ENCODE measurements around the gene CDKN2C. TPM values are rescaled to one million over a fixed set of nuclear protein-coding genes. Genes with fewer than 3 reads are reported as not detected.

The CDKN2C gene
- total RNA-seq, 1 experiment from 2014 or later, result 49.2 TPM

DNA sequence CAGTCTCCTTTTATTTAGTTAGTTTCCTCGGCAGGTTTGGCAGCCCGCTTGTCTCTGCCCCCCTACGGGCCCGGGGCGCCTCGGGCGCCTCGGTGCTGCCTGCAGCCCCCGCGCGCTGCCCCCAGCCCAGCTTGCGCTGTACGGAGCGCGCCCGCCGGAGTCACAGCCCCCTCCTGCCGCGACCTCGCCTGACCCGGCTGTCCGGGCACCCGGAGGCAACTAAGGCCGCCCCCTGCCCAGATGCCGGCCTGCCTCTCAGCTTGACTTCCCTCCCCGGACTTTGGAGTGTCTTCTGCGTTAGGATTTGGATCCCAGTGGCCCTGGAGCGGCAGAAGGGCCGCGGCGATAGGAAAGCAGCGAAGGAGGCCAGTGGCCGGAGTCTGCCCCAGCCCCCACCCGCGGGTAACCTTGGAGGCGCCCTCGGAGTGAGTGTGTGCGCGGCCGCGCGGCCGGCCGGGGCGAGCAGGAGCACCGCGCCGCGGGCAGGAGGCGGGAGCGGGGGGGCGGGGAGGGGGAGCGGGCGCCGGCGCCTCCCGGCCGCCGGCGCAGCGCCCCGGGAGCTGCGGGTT, 7.6 kb downstream of the CDKN2C start:
- Histone ChIP-seq H3K79me2 (ENCODE audit: low read length) (peaks cover 86% of the 10 kb centered on the region), H3K9me2 (replicated peaks; ENCODE audit: low read length) (no peaks in the 10 kb centered on the region), H4K20me1 (ENCODE audit: low read length) (no peaks in the 10 kb centered on the region), H3K27ac (ENCODE audit: low read length) (peak overlapping the region; percentile 62), H3K9ac (ENCODE audit: low read length) (peak overlapping the region; percentile 87), H3K4me1 (ENCODE audit: insufficient read depth, low read length) (peaks cover 48% of the 10 kb centered on the region), H3K4me3 (ENCODE audit: low read length) (peak overlapping the region; percentile 85), H3K4me2 (ENCODE audit: low read length) (peak overlapping the region; percentile 90), H3K36me3 (ENCODE audit: low read depth, low read length) (no peaks in the 10 kb centered on the region), H2AFZ (ENCODE audit: low read length) (peak overlapping the region; percentile 72), H3K27me3 (ENCODE audit: low read length) (no peaks in the 10 kb centered on the region), H3F3A (ENCODE audit: low read length, unreplicated experiment) (no peaks in the 10 kb centered on the region), H3K9me3 (ENCODE audit: low read length) (no peaks in the 10 kb centered on the region)
- ChIA-PET POLR2A (ENCODE audit: unreplicated experiment) (interaction anchor here (2.0 kb wide), 1 partner anchor 8 kb away, joined by 9 read pairs; the partner anchor contains the start of gene CDKN2C), CTCF (no interaction called here)
- DNase-seq, result peak; percentile 47
- no TSS peak for BruUV-seq (replicated peaks)
- TF ChIP-seq, protein P1, sequence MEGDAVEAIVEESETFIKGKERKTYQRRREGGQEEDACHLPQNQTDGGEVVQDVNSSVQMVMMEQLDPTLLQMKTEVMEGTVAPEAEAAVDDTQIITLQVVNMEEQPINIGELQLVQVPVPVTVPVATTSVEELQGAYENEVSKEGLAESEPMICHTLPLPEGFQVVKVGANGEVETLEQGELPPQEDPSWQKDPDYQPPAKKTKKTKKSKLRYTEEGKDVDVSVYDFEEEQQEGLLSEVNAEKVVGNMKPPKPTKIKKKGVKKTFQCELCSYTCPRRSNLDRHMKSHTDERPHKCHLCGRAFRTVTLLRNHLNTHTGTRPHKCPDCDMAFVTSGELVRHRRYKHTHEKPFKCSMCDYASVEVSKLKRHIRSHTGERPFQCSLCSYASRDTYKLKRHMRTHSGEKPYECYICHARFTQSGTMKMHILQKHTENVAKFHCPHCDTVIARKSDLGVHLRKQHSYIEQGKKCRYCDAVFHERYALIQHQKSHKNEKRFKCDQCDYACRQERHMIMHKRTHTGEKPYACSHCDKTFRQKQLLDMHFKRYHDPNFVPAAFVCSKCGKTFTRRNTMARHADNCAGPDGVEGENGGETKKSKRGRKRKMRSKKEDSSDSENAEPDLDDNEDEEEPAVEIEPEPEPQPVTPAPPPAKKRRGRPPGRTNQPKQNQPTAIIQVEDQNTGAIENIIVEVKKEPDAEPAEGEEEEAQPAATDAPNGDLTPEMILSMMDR (conservative IDR thresholded peaks at IDR 0.05; ENCODE audit: low read depth, low read length), result no peak
- TF ChIP-seq EZH2phosphoT487 (IDR thresholded peaks at IDR 0.05; ENCODE audit: borderline replicate concordance, low read length), result no peak
- TF ChIP-seq EZH2 (IDR thresholded peaks at IDR 0.05; ENCODE audit: low read length, unreplicated experiment), result no peak
- peak; percentile 46 for ATAC-seq
- intact Hi-C loops (cut with micrococcal nuclease), result loop anchor here (2.0 kb wide), 2 partner anchors 85 to 211 kb away; no protein-coding TSS in a partner anchor

DNA sequence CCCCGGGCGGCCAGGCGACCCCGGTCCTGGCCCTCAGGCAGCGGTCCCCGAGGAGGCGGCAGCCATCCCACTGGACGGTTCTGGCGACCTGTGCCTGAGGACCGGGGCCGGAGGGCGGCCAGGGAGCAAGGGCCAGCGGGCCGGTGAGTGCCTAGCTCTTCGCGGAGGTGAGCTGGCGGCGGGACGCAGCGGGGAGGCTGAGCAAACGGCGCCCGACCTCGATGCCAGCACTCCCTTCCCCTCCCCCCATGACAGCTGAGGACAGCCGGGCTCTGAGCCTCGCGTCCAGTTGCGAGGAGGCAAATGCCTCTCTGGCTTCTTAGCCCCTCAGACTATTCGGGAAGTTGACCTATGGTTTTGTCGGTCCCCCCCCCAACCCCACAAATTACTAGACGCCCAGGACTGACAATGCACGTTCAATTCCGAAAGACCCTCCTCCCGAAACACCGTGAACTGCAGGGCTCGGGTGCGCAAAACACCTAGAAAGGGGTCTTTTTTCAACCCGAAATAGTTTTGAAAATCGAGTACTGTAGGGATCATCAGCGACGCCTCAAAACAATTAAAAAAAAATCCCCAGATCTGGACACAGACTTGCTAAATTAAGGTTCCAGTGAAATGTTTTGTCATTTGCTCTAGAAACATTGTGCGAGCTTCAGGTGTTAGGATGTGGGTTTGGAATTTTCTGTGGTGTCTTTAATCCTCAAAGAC, 8.3 kb downstream of the CDKN2C start:
- peak overlapping the region; percentile 49 for H3K27ac ChIP-seq (ENCODE audit: low read length)
- H3K79me2 ChIP-seq (ENCODE audit: low read length), result peaks cover 82% of the 10 kb centered on the region
- no peaks in the 10 kb centered on the region for H3K27me3 ChIP-seq (ENCODE audit: low read length)
- peak overlapping the region; percentile 85 for H3K4me3 ChIP-seq (ENCODE audit: low read length)
- H3K36me3 ChIP-seq (ENCODE audit: low read depth, low read length), result no peaks in the 10 kb centered on the region
- peaks cover 42% of the 10 kb centered on the region for H3K4me1 ChIP-seq (ENCODE audit: insufficient read depth, low read length)
- peak overlapping the region; percentile 87 for H3K9ac ChIP-seq (ENCODE audit: low read length)
- H2AFZ ChIP-seq (ENCODE audit: low read length), result peak overlapping the region; percentile 85
- no peaks in the 10 kb centered on the region for H3F3A ChIP-seq (ENCODE audit: low read length, unreplicated experiment)
- no peaks in the 10 kb centered on the region for H3K9me3 ChIP-seq (ENCODE audit: low read length)
- H3K9me2 ChIP-seq (replicated peaks; ENCODE audit: low read length), result no peaks in the 10 kb centered on the region
- BruUV-seq (replicated peaks), result TSS peak; percentile 38
- intact Hi-C loops (cut with micrococcal nuclease), result loop anchor here (2.0 kb wide), 1 partner anchor 211 kb away; no protein-coding TSS in a partner anchor
- DNase-seq (peak; percentile 74), ATAC-seq (peak; percentile 53)
- POLR2A ChIA-PET (ENCODE audit: unreplicated experiment), result interaction anchor here (2.0 kb wide), 1 partner anchor 9 kb away, joined by 9 read pairs; the partner anchor contains the start of gene CDKN2C
- no peaks in the 10 kb centered on the region for H4K20me1 ChIP-seq (ENCODE audit: low read length)
- TF ChIP-seq EZH2phosphoT487 (IDR thresholded peaks at IDR 0.05; ENCODE audit: borderline replicate concordance, low read length) (no peak), EZH2 (IDR thresholded peaks at IDR 0.05; ENCODE audit: low read length, unreplicated experiment) (no peak)
- TF ChIP-seq, protein P1 (conservative IDR thresholded peaks at IDR 0.05; ENCODE audit: low read depth, low read length), result no peak
- CTCF ChIA-PET, result no interaction called here
- peak overlapping the region; percentile 84 for H3K4me2 ChIP-seq (ENCODE audit: low read length)
